HG03060 (cell line): Measurements from ENCODE around the gene RPTOR.

Source experiments
- ATAC-seq: cut with Tn5 transposase; IDR thresholded peaks from one replicate; pipeline ENCODE4 v1.9.1; 2021; ENCODE audit warnings: low read depth, moderate number of reproducible peaks; ENCODE audit not compliant: unreplicated experiment

Gene RPTOR

DNA sequence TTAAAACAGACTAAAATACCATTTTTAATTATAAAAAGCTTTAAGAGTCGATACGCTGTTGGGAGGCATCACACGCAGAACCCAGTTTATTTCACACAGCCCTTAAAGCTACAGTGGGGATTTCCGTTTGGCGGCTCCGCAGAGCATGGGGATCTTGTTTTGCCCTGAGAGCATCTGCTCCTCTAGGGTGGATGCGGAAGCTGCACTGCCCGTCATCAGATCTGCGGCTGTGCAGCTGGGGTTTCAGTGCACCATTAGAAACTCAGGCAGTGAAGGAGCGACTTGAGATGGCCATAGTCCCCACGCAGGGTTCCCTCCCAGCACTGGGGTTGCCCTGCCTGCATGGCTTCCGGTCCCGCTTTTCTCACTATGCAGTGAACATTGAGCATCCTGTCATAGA, 384.8 kb downstream of the RPTOR start:
- no peak for ATAC-seq

DNA sequence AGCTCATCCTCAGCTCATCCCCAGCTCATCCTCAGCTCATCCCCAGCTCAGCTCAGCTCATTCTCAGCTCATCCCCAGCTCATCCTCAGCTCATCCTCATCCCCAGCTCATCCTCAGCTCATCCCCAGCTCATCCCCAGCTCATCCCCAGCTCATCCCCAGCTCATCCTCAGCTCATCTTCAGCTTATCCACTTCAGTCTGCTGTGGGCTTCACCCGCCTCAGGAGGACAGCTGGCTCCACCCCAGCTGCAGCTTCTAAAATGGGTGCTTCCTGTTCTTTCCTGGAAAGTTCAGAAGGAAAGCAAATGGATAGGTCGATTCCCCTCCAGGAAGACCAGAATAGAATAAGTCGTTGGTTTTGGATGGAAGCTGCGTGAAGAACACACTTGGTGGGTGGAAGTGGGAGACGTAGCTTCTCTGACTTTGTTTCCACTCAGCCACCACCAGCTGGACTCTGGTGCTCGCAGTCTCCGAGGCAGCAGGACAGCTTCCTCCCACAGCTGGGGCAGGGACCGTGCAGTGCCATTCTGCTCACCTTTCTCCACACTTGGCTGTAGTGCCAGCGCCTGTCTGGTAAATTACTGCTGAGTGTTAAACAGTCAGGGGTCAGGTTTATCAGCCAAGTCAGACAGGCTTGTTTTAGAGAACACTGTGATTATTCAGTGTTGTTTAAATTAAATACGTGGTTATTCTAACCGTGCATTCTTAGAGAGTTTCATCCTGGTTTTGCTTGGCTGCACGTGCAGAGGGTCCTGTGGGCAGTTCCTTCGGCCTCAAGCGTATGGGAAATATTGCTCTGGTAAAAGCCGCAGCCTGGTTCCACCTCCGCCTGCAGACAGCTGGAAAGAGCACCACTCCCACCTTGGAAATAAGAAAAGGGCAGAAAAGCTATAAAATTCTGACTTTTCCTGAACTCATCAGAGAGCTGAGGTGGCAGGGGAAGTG, 386.0 kb downstream of the RPTOR start:
- ATAC-seq = no peak

DNA sequence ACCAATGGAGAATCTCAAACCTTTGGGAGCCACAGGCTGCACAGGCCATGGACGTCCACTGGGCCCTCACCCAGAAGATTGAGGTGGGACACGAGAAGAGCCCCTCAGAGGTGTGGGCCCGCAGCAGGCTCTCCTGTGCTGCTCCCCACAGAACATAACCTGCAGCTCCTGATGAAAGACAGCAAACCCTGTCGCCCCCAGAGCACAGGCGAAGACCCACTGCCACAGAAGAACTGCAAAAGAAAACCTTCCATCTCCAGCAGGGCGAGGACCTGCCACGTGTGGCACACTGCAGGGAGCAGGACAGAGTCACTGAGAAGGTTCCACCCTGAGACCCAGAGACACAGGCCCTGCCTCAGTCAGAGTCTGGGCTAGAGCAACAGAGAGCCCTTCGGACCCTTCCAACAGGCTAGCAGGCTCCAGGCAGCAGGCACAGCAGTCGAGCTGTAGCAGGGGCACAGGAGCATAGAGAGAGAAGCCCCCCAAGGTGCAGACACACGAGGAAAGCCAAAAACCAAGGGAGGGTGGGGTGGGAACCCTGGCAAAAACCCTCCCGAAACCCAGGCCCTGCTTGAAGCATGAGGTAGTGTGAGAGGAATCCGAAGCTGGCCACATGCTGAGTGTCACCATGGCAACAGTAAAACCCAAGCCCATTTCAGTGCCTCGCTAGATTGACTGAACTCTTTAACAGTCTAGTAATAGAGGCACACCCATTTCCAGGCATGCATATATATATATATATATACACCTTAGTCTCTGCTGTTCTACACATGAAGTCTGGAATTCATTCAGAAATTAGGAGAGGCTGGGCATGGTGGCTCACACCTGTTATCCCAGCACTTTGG, 387.0 kb downstream of the RPTOR start:
- ATAC-seq = no peak

DNA sequence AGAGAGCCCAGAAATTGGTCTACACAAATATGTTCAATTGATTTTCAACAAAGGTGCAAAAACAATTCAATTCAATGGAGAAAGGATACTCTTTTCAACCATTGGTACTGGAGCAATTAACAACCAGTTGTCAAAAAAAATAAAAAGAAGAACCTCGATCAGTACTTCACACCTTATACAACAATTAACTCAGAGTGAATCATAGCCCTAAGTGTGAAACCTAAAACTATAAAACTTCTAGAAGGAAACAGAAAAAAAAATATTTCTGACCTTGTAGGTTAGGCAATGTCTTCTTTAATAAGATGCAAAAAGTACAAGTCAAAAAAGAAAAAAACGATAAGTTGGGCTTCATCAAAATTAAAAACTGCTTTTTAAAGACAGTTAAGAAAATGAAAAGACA, 390.9 kb downstream of the RPTOR start:
- ATAC-seq = no peak

DNA sequence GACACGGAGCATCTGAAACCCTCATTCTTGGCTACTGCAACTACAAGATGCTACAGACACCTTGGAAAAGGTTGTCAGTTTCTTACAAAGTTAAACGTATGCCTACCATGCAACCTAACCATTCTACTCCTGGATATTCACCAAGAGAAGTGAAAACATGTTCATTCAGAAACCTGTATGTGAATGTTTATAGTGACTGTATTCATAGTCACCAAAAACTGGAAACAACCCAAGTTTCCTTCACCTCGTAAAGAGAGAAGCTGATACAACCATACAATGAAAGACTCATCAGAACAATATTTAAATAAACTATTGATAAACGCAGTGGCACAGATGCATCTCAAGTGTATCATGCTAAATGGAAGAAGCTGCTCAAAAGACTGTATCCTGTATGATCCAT, 391.6 kb downstream of the RPTOR start:
- ATAC-seq = no peak

DNA sequence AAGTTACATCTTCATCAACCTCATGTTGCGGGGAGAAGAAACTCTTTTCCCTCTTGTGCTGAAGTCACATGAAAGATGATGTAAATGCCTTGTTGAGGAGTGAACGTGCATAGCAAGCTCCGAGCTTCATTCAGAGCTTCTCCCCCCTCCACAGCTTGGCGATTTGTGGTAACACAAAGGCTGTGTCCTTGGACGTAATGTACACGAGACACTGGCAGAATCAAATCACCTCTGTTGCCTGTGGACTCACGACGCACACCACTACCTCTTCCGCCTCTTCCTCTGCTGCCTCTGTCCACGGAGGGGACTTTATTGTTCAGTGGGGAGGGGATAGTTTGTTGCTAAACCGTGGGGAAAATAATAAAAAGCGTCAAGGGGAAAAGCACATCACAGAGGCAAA, 392.1 kb downstream of the RPTOR start:
- no peak for ATAC-seq

DNA sequence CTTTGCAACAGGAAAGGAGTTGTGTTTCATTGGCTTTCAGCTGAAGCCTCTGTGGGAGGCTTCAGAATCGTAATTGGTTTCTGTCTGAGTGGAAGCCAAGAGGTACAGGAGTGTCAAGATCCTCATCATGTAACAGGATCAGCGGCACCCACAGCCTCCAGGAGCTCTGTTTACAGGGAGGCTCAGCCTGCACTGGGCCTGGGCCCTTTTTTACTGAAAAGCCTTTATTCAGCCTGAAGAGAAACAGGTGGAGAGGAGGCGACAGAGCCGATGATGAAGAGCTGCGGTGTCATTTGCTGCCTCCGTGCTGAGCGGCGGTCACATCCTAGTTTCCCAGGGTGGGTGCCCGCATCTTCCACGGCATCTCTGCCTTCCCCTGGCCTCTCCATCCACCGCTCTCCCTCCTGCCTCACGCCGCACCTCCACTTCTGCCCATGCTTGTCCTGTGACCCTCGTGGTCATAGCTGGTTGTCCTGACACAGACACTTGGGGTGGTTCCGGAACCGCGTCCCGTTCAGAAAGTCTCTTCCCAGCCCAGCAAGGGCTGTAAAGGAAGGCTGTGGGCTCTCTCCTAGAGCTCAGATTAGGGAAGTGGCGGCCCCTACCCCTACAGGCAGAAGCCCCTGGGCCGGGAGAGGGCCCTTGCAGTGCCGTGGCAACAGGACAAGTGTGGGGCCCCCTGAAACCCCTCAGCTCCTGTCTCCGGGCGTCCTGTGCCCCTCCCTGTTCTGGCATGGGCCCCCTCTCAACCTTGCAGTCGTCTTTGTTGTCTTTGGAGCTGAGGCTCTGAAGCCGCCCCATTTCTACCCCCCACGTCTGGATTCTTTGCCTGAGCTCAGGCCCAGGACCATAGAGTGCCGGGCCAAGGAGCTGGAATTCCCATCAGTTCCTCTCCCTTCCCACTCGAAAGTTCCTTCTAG, 393.1 kb downstream of the RPTOR start:
- ATAC-seq = no peak

DNA sequence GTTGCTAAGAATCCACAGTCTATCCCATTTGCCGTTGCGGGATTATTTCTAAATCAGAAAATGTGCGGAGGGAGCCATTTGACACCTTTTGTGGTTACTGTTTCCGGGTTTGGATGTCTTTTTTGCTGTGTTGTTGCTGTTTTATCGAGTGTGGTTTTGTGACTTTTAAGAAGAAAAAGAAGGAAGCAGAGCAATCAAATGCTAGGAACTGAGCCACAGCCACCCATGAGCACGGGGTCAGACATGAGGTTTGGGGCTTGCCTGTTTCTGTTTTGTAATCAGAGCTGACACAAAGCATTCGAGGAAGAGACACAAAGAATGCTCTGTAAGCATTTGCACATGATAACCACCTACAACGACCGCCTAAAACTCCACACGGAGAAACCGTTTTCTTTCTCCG, 393.9 kb downstream of the RPTOR start:
- no peak for ATAC-seq

DNA sequence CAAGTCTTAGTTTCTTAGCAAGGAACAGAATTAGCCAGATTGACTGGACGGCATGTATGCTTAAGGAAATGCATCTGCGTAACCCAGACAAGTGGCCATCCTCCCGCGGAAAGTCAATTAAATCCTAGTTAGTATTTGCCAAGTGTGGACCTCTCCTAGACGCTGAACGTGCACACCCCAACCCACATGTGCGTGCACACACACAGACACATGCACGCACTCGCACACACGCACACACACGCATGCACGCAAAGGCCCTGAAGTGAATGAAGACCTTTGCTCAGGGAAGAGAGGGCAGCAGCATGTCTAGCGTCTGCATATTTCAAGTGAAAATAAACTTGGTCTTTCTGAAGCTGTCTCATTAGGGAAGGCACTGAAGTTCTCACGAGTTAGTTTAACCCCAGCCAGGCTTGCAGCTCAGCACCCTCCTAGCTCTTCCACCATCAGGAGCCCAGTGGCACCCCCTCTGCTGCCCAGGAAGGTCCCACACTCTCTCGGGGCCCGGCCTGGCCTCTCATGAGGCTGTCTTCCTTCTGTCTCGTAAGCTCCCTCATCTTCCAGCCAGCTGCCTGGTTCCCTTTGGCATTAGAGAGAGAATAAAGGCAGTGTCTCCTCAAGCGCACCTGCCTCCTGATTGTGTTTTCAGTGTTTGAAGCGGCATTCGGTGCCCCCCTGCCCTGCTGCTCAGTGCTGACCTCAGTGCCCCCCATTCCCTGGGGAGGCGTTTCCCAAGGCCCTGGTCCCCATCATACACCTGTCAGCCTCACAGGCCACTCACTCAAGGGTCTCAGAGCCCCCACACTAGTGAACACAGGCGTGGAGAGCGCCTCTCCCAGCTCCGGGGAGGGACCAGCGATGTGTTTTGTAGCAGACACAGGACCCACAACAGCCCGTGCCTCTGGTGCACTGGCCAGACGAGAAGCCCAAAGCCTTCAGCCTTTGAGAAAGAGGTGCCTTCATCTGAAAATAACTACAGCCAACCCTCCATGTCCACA, 394.8 kb downstream of the RPTOR start:
- ATAC-seq = no peak

DNA sequence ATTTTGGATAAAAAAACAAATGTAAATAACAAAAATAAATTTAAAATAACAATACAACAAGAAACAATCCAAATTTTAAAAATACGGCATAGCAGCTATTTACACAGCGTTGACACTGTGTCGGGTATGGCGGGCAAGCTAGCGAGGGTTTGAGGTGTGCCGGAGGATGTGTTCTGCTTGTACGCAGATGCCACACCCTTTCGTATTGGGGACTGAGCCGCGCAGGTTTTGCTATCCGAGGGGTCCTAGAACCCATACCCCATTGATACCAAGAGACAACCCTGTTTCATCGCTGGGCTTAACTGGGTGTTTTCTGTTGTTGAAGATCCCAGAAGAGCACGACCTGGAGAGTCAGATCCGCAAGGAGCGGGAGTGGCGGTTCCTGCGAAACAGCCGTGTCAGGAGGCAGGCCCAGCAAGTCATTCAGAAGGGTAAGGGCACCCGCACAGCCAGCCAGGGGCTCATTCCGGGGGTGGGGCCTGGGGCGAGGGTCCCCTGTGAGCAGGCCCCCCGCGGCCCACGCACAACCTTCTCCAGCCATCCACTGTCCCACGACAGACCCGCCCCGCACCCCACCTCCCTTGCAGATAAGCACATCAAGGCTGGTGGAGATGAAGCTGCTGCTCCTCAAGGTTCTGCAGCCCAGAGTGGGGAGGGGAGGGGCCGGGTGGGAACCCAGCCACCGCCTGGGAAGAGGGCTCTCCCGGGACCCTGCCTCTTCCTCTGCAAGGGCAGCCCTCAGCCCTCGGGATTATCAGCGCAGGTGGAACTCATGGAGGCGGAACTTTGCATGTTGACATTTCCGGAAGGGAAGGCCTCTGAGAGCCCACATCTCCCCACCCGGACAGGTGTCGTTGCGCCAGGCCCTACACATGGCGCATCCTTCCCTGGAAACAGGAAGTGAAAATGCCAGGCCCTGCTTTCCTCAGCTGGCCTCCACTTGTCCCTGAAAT, 395.8 kb downstream of the RPTOR start:
- no peak for ATAC-seq

DNA sequence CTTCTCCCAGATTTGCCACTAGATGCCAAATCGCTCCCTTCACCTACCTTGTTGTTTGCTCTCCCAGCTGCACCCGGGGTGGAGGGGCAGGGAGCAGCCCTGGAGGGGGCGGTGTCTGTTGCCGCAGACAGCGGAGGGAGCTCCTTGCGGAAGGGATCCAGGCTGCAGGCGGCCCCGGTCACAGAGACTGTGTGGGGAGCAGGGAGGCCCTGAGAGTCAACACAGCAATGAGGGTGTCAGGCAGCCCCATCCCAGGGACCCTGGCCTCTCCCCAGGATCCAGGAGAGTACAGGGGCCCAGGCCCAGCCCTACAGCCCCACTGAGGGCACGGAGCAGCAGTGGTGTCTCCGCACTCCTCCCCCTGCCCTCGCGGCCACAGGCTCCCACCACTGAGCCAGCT, 396.5 kb downstream of the RPTOR start:
- ATAC-seq = no peak

DNA sequence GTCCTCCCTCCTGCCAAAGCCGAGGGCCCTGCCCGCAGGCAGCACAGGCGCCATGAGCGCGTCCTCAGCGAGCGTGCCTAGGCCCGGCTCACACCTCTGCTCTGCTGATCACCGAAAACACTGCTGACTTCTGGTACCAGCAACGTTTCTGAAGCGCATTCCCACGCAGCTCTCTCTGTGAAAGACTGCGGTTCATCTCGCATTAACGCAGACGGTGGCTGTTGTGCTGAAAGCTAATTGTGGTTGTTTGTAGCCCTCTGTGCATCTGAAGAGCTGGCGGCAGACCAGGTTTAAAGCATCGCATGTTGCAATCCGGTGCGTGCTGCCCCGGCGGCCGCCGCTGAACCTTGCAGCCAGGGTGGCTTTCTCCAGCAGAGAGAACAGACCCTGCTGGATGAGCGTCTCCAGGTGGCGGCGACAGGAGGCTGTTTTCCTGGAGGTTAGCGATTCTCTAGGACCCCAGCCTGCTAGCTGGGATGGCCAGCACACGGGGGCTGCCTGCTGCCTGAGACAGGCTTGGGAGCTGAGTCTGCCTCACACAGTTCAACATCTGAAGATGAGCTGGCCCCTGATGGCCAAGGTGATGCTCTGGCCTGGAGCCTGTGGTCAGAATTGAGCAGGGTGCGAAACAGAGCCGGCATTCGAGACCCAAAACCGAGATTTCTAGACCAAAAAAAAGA, 397.2 kb downstream of the RPTOR start:
- ATAC-seq = no peak

DNA sequence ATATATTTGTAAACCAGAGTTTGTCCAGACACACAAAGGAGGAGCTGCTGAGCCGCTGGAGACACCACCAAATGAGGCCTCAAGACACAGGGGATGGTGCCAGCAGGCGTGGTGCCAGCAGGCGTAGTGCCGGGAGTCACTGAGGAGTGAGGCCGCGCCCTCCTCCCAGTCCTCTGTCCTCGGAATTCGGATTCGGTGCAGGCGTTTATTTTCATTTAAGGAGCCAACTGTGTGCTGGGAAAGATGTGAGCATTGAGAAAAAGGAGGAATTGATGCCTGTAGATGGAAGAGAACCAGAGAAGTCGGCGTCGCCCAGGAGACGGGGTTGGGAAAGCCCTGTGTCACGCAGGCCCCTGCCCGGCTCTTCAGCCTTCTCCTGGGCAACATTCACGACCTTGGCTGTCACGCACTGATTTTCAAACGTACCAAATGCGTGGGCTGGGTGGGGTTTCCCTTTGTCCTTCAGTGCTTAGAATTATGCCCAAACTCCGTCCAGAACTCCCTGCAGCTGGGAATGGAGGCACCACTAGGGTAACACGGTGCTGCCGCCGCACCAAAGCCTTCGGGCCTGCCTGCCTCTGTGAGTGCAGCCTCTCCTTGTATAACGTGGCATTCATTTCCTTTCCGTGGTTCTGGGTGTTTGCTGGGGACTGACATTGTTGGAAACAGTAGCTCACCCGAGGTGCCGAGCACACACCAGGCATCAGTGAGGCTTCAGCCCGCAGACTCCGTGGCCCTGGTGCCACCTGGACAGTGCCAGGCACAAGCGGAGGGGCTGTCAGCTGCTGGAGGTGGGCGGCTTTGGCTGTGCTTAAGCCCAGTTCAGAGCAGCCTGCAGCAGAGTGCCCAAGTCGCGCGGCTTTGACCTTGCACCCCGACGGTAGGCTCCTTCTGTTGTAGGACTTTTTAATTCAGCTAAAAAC, 398.0 kb downstream of the RPTOR start:
- no peak for ATAC-seq

DNA sequence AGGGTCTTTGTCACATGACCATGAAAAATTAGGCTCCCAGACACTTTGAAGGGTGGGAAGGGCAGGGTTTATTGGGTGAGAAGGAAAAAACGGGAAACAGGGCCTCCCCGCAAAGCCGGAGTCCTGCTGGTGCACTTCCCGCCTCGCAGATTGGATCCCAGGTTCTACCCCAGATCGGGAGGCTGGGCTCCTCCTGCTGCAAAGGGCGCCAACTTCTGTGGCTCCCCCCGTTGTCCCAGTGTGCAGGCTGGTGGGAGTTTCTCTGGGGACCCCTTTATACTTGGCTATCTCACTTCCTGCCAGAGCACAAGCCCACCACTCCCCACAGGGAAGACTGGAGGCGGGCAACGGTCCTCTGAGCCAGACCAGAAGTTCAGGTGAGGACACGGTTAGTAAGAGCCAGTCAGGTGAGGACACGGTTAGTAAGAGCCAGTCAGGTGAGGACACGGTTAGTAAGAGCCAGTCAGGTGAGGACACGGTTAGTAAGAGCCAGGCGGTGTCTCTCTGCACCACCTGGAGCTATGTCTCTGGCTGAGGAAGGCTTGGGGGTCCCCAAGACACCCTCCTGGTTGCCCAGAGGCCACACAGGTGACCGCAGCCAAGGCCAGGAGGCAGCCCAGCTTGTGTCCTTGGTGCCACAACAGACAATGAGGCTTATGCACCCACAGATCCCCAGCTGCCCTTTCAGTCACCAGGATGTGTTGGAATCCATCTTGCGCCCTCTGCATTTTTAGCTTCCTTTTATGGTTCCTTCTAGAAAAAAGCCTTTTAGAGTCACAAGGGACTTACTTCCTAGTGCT, 398.9 kb downstream of the RPTOR start:
- ATAC-seq = no peak

DNA sequence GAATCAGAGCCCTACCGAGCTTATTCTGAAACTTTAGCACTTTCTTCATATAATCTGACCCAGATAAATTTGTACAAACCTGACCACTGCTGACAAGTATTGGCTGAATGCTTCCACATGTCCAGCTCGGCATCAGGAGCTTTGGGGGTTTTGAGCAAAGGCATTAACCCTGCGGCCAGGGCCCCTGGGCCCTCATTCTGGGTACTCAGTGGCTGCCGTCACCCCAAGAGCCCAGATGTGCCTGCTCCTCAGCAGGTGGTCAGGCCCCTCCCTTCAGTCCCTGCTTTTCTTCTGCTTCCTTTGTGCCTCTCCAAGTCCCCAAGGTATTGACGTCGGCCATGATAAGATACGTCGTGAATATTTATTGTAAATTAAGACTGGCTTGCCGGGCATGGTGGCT, 399.7 kb downstream of the RPTOR start:
- no peak for ATAC-seq

DNA sequence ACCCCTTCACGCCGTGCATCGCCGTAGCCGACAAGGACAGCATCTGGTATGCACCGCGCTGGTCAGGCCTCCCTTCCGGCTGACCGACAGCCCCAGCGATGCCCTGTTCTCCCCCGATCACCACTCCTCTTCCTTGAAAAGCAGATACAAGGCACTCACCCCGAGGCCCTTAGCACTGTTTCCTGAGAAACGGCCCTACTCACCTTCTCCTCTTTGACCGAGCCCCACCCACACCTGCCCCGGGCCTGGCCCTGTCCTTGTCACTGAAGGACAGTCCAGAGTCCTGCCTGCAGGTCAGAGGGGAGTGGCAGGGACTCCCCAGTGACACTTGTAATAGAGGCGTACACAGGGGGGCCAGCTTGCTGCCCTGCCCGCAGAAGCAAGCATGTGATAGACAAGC, 401.1 kb downstream of the RPTOR start:
- no peak for ATAC-seq
